Stimulated activated CD4-positive, alpha-beta T cell treated with anti-CD3 and anti-CD28 coated beads, Interleukin-2, amount 100 ng/mL, for 48 hours (primary cell): ENCODE results near the gene AJM1.
"Not testable (repeated sequence)": the region's sequence is repeated elsewhere in the genome, so short reads cannot be mapped to it uniquely, and the experiment has no call there.

Experiments
- DNase-seq, 2 donors: peaks; one replicate each; pipeline ENCODE4 v3.0.0-alpha.2; 2020

Gene AJM1

GRCh38 chr9:136881691-136882108, 39.4 kb downstream of the AJM1 start:
- peak; percentile 41 to 52 for DNase-seq

- peak; percentile 78 to 84 for DNase-seq
Measured at GRCh38 chr9:136882109-136882946, 40.0 kb downstream of the AJM1 start.

- not testable (repeated sequence) for DNase-seq
Measured at GRCh38 chr9:136882947-136883283, 40.6 kb downstream of the AJM1 start.

GRCh38 chr9:136883670-136884069, 41.4 kb downstream of the AJM1 start:
- DNase-seq: not testable (repeated sequence)

- peak; percentile 95 to 97 for DNase-seq
Measured at GRCh38 chr9:136885950-136886578, 43.8 kb downstream of the AJM1 start, which contains the start of gene TRAF2. TSS of gene TRAF2 (plus strand) at chr9:136886516. CDS start at chr9:136898741, 12,225 bp downstream.

- DNase-seq: peak in 1 of 2 donors; percentile 16
Measured at GRCh38 chr9:136886610-136887597, 44.6 kb downstream of the AJM1 start.

- DNase-seq: no peak
Measured at GRCh38 chr9:136888454-136888853, 46.2 kb downstream of the AJM1 start.

- no peak for DNase-seq
Measured at GRCh38 chr9:136889858-136890257, 47.6 kb downstream of the AJM1 start.

- DNase-seq: no peak
Measured at GRCh38 chr9:136890661-136891060, 48.4 kb downstream of the AJM1 start.
